Hematopoietic multipotent progenitor cell treated with erythropoietin and hydrocortisone succinate and interleukin-3 and kit ligand, for 15 days (in vitro differentiated cells): Measurements from ENCODE around the gene MYL10.

ENCODE experiments used
- DNase-seq: peaks from one replicate; pipeline ENCODE4 v3.0.0-alpha.2; 2015; ENCODE audit warnings: low spot score

MYL10 gene

DNA sequence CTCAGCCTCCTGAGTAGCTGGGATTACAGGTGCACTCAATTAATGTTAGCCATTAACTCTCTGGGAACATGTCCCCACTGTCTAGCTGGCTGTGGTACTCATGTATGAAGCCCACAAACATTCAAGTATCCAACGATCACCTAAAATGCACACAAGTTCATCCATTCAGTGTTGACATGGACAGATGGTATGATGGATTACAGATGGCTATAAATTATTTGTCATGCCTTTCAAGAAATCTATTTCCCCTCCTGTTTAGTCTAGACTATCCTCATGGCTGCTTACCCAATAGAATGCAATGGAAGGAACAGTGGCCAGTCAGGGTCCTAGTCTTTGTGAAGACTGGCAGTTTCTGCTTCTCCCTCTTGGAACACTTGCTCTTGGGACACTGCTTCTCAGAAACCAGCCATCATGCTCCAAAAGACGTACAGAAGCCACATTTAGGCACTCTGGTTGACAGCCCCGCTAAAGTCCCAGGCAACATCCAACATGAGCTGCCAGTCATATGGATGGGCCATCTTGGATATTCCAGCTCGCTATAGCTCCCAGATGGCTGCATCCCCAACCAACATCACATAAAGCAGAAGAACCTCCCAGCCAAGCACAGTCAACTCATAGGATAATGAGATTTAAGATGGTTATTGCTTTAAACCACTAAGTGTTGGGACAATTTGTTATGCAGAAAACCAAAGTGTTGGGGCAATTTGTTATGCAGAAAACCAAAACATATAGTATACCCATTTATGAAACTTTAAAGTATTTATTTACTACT lies 33.1 kb downstream of the MYL10 start:
- DNase-seq = no peak

- no peak for DNase-seq
Observed at GRCh38 chr7:101595246-101595645, 33.9 kb downstream of the MYL10 start.

DNA sequence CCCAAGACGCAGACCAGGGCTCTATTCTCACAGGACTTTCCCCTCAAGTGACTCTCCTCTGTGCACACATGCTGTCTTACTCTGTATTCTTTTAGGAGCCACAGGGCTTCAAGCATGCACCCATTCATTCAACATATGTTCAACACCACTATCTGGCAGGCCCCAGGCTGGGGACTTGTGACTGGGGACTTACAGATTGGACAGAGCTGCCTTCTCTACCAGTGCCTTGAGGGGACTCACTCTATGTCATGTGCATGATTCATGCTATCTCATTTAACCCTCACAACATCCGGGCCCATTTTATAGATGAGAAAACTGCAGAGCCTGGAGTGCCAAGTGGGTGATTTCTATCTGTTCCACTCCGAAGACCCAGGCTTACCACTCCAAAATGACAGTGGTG lies 34.3 kb downstream of the MYL10 start:
- no peak for DNase-seq

DNA sequence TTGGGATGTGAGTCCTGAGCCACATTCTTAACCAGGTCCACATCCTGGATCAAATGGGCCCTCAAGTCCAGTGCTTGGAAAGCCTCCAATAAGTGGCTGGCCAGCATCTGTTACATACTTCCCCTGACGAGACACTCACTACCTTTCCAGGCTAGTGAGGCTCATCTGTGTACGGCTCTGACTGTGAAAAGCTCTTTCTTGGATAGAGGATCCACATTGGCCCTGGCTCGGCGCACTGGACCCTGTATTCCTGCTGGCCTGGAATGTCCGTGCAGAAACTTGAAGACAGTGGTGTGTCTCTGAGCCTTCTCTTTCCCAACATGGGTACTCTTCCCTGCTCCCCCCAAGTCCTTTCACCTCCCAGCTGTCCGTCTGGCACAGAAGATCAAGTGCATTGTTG lies 35.5 kb downstream of the MYL10 start:
- no peak for DNase-seq

GRCh38 chr7:101591504-101591903 lies 37.6 kb downstream of the MYL10 start:
- DNase-seq = no peak

DNA sequence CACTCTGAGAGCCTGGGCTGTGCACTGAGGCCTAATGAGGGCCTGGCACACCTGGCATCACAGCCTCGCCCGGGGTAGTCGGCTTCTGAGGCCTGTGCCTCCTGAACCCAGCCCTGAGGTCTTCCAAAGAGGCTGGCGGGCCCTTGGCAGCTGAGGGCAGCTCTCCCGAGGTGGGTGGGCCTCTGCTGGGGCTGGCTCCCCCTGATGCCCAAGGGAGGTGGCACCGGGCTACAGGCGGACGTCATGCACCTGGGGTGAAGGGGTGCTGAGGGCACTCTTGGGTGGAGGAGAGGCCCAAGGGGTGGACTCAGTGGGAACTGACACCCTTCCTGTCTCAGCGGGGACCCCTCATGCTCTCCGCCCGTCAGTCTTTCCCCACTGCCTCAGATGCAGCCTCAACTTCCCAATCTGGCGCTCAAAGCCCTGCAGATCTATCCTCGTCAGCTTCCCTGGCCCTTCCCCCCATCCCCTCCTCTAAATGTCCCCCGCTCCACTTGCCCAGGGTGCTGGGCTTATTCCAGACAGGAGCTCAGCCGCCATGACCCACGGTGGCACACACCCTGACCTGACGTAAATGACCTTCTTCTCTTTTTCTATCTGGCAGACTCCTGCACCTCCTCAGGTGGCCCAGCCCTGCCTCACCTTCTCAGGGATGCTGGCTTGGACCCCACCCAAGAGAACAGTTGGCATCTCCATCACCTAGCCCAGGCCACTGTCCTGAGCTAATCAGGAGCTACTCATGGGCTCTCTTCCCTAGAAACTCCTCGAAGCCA lies 38.2 kb downstream of the MYL10 start:
- DNase-seq = no peak

GRCh38 chr7:101589976-101590662 lies 39.0 kb downstream of the MYL10 start:
- DNase-seq = no peak

DNA sequence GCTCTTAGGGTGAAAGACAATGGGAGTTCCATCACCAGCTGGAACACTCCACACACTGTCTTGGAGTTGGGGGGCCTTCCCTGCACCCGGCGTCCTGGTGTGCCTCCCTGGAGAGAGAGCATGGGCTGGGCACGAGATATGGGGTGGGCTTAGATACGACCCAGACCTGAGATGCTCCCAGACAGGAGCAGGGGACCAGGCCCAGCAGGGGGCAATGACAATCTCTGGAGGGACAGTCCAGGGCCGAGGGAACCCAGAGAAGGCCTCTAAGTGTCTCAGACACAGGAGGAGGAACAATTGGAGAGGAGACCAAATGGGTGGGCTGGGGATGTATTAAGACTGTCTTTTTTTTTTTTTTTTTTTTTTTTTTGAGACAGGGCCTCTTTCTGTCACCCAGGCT lies 40.0 kb downstream of the MYL10 start:
- no peak for DNase-seq

DNA sequence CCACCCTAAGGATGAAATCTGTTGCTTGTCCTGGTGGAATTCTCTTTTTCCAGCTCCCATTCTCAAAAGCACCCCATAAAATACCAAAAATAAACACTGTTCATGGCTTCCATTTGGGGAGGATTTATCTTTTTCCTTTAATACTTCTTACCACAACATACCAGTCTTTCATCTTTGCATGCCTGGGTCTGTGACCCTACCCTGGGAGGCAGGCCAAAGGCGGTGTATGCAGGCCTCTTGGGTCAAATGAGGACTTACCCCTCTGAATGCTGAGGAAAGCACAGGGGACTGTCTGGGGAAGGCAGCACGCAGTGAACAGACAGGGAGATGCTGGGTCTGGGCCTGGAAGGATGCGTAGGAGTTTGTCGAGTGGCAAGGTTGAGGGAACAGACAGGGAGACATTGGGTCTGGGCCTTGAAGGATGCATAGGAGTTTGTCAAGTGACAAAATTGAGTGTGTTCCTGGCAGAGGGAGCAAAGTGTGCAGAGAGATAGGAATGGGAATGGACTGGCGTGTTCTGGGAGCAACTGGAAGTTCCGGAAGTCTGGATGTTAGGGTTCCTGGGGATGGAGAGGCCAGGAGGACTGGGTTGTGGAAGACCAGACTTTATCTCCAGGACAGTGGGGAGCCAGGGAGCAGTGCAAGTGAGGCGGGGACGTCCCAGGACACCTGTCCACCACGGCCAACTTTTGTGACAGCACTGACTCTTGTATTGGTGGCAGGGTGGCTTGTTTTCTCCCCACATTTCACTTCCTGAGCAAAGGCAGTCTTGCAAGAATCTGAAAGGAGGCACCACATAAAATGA lies 40.8 kb downstream of the MYL10 start:
- no peak for DNase-seq

DNA sequence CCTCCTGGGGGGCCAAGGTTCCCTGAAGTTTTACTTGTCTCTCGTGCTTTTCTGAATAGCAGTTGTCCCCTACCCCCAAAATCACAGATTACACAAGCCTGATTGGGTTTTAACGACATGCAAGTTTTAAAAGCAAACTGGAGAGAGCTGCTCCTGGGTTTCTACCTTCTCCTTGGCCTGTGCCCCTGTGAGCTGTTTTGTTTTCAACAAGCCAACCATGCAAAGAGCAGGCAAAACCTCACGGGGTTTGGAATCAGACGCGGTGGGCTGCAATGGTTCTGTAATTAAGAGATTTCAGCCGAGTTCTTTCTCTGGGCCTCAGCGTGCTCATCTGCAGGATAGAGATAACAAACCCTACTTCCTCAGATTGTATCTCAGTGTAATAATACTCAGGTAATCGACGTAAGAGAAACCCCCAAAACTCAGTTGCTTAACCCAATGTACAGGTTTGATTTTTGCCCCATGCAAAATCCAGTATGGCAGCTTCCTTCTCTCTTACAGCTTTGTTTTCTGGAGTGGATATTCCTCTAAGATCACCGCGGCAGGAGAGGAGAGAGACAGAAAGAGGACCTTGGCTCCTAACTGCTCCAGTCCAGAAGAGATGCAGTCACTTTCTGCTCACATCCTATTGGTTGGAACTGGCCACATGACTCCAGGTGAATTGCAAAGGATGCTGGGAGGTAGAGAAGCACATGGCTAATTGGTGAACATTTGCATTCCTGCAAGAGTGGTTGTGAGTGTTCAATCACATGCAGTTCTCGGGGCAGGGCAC lies 42.0 kb downstream of the MYL10 start:
- DNase-seq = no peak

GRCh38 chr7:101586078-101586905 lies 42.8 kb downstream of the MYL10 start:
- DNase-seq = no peak

DNA sequence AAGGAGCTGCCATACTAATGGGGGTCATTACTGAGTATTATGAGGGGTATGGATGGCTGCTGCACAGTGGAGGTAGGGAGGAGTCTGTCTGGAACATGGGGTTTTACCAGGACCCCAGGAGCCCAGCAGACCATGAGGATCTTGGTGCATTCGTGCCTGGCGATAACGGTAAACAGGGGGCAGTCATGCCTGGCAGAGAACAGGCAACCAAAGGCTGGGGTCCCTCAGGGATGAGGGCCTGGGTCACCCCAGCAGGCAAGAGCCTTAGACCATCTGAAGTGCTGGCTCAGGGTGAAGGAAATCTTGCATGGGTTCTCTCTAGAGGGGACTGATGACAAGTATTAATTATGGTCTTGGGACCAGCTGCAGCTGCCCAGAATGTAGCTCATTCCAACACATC lies 46.1 kb downstream of the MYL10 start:
- DNase-seq = no peak

DNA sequence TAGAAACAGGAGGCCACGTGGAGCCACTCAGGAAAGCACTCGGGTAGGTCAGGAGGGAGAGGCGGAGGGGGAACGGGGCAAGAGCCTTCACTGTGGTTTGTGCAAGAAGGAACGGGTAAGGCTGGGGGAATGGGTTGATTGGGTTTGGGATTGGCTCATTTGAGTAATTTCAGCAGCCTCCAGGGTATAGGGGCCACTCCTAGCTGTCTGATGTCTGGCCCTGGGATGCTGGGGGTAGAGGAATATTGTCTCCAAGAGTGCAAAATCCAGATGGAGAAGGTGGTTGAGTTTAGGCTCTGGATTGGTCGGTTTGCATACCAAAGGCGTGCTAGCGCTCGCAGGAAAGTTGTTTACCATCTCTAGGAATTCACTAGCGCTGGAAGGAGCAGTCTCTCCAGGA lies 47.2 kb downstream of the MYL10 start:
- no peak for DNase-seq

GRCh38 chr7:101580596-101580995 lies 48.5 kb downstream of the MYL10 start:
- DNase-seq = no peak

DNA sequence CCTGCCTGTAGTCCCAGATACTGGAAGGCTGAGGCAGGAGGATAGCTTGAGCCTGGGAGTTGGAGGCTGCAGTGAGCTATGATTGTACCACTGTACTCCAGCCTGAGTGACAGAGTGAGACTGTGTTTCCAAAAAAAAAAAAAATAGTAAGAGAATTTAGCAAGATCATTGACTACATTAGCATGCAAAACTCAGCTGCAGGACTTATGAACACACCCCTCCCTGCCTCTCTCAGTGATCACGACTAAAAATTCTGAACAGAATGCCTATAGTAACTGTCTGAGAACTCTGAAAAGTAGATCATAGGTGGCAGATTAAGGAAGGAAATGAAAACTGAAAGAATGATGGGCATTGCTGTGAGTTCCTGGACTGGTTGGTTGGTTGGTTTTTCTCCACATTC lies 50.5 kb downstream of the MYL10 start:
- no peak for DNase-seq

DNA sequence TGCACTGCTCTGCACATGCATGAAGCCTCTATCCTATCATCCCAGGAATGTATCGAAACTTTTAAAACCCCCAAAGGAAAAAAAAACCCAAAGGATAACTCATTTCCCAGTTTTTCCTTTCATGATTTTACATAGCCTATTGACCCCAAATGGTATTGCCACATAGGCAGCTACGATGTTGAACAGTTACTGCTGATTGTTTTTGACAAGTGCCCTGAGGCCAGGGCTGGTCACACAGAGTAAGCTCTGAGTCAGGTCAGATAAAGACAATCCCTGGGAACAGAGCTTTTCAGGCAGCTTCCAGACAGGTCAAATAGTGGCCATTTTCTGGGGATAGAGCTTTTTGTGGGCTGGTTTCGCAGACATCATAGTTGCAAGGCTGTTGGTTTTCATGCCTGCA lies 52.1 kb downstream of the MYL10 start:
- no peak for DNase-seq

- DNase-seq = no peak
Observed at GRCh38 chr7:101575721-101576120, 53.4 kb downstream of the MYL10 start.

DNA sequence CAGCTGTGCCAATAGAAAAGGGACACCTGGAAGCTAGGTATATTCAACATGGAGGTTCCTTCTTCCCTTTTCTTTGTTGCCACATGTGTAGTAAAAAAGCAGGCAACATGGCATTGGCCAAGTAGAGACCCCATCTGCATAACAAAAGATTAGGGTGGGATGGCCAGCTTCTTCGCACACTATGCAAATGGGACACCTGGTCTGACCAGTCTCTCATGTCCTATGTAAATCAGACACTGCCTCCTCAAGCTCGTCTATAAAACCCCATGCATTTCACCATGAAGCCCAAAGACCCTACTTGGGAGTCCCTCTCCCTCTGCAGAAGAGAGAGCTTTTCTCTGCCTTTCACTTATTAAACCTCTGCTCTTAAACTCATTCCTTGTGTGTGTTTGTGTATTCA lies 53.9 kb downstream of the MYL10 start:
- DNase-seq = no peak

GRCh38 chr7:101572156-101572555 lies 56.9 kb downstream of the MYL10 start:
- no peak for DNase-seq

GRCh38 chr7:101567230-101567629 lies 61.9 kb downstream of the MYL10 start:
- DNase-seq = no peak
